HT1080 (cell line): ENCODE results near the gene RNF215. TPM values are rescaled to one million over a fixed set of nuclear protein-coding genes. Genes with fewer than 3 reads are reported as not detected.

Source experiments
- DNase-seq: peaks from one replicate; pipeline ENCODE4 v3.0.0-alpha.2; 2015; ENCODE audit warnings: low read depth
- small RNA-seq: library from RNA; depleted of rRNA; stranded (forward); fragments of <200 nt; gene quantifications from one replicate; pipeline ENCODE3, GENCODE V24; 2014
- total RNA-seq: library from RNA; depleted of rRNA; stranded (reverse); fragments of >200 nt; shearing (Covaris generic); gene quantifications from 2 replicates; pipeline ENCODE4 v1.2.3, GENCODE V29; 2014; rRNA removed

The RNF215 gene
- total RNA-seq, 1 experiment from 2014 or later: 14.6 TPM

GRCh38 chr22:30334646-30335045, 52.6 kb downstream of the RNF215 start:
- DNase-seq: no peak

GRCh38 chr22:30333707-30334087, 53.5 kb downstream of the RNF215 start:
- DNase-seq: no peak

- no peak for DNase-seq
Measured at GRCh38 chr22:30332994-30333706, 54.1 kb downstream of the RNF215 start.

- no peak for DNase-seq
Measured at GRCh38 chr22:30332551-30332950, 54.7 kb downstream of the RNF215 start.

Small RNA genes lying within 50 kb of the gene (small RNA-seq; reads per million reads assigned to genes)
- not detected for gene AC004832.3
- not detected for gene RNU6-564P

Other genes starting within 250 kb of the RNF215 start
- 7.7 and 8.8 TPM in 2 replicates for gene LIF, start 140.7 kb downstream of the RNF215 start, total RNA-seq
- gene OSM, start 120.6 kb downstream of the RNF215 start, total RNA-seq: not detected in 2 replicates
- 1.5 and 6.1 TPM in 2 replicates for gene CASTOR1, start 97.9 kb downstream of the RNF215 start, total RNA-seq
- gene TBC1D10A, start 60.5 kb downstream of the RNF215 start, total RNA-seq: 11.1 and 12.9 TPM in 2 replicates
- 54.1 and 133 TPM in 2 replicates for gene SF3A1, start 30.5 kb downstream of the RNF215 start, total RNA-seq
- 2.8 and 3.1 TPM in 2 replicates for gene CCDC157, start 30.4 kb downstream of the RNF215 start, total RNA-seq
- gene SEC14L2, start 9.6 kb upstream of the RNF215 start, total RNA-seq: 8.6 and 13.5 TPM in 2 replicates
- 37.1 and 60.4 TPM in 2 replicates for gene MTFP1, start 38.4 kb upstream of the RNF215 start, total RNA-seq
- not detected in 2 replicates for gene SEC14L3, start 84.6 kb upstream of the RNF215 start, total RNA-seq
- not detected in 2 replicates for gene SEC14L4, start 118.3 kb upstream of the RNF215 start, total RNA-seq
- gene SEC14L6, start 159.3 kb upstream of the RNF215 start, total RNA-seq: not detected in 2 replicates
- not detected in 2 replicates for gene GAL3ST1, start 187.3 kb upstream of the RNF215 start, total RNA-seq
- 178 and 181 TPM in 2 replicates for gene PES1, start 204.5 kb upstream of the RNF215 start, total RNA-seq
- gene TCN2, start 219.8 kb upstream of the RNF215 start, total RNA-seq: 5.3 and 7.4 TPM in 2 replicates
- gene SLC35E4, start 248.4 kb upstream of the RNF215 start, total RNA-seq: 34.7 and 40.0 TPM in 2 replicates